Mucosa of descending colon (tissue), 3 donors: Measurements from ENCODE around the gene MSI1. TPM values are rescaled to one million over a fixed set of nuclear protein-coding genes. Genes with fewer than 3 reads are reported as not detected.

Experiments used
- ATAC-seq: fragments of 200-7000 bp; cut with Tn5 transposase; one replicate; pipeline ENCODE4 v1.9.1; 2020; ENCODE audit warnings: mild to moderate bottlenecking, moderate library complexity
- DNase-seq, 3 donors: peaks; one replicate each; pipeline ENCODE4 v3.0.0-alpha.2; 2020
- H3K36me3 ChIP-seq: fragments of 200-600 bp; one replicate; pipeline ENCODE4 v1.8.0; 2021; ENCODE audit warnings: low read depth, mild to moderate bottlenecking
- H3K4me1 ChIP-seq: fragments of 200-600 bp; one replicate; pipeline ENCODE4 v1.8.0; 2021; ENCODE audit warnings: low read depth, mild to moderate bottlenecking
- H3K4me3 ChIP-seq: fragments of 200-600 bp; one replicate; pipeline ENCODE4 v1.8.0; 2021; ENCODE audit warnings: mild to moderate bottlenecking
- H3K9me3 ChIP-seq: fragments of 200-600 bp; one replicate; pipeline ENCODE4 v1.8.0; 2021; ENCODE audit warnings: mild to moderate bottlenecking
- CTCF ChIP-seq: fragments of 200-600 bp; IDR thresholded peaks from one replicate; pipeline ENCODE4 v1.8.0; 2022; ENCODE audit warnings: antibody characterized with exemption, mild to moderate bottlenecking
- intact Hi-C, 2 donors: fragments of 100-400 bp; cut with DNase I in 1 of 2; cut with micrococcal nuclease in 1 of 2; formaldehyde crosslinking; loops; one replicate each; pipeline versions ENCODE4 v1.11.0 to v1.11.1; 2022; cut with DNase I, micrococcal nuclease
- total RNA-seq, 3 donors: library from RNA; stranded (reverse); fragmentation: NEBNext Ultra II Directional in 2 of 3; extraction: Animal tissue kit (Norgen Biotek cat#: 25700) in 2 of 3; gene quantifications; one replicate each; pipeline versions ENCODE4 v1.2.1 to v1.2.4, GENCODE V29; 2021 to 2023
- donor health status: DM: no; HTN: no; CAD: no; lungs with moderate emphysema.
- donor health status: DM: no; HTN: no; CAD: no.
- donor health status: DM: no; HTN: yes; CAD: no.

The MSI1 gene
- total RNA-seq, 3 donors from 2014 or later, result 3.7 to 6.3 (median 3.8) TPM

- Histone ChIP-seq H3K4me3 (no peak overlapping the region), H3K36me3 (no peaks in the 10 kb centered on the region), H3K4me1 (no peaks in the 10 kb centered on the region), H3K9me3 (no peaks in the 10 kb centered on the region)
- no peak for DNase-seq
- intact Hi-C loops, result loop anchor here in 1 of 2 donors (5.0 kb wide), 1 partner anchor 82 kb away; no protein-coding TSS in a partner anchor
- peak; percentile 84 for ATAC-seq
- no peak for TF ChIP-seq CTCF
Observed at GRCh38 chr12:120350576-120351350, 18.2 kb downstream of the MSI1 start.

DNA sequence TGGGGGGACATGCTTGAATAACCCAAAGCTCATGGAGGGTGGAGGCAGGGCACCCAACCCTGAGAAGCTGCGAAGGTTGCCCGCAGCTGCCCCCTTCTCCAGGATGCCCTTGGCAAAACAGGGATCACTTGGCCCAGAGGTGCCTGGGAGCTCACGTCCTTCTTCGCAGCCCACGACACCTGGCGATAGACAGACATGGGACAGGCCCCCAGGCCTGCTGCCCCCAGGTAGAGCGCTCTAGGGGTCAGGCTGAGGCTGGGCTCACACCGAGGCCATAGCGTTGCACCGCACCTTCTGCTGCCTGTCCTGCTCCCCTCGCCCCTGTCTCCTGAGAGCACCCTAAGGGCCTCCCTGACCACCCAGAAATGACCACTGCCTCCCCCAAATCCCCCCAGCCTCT, 21.2 kb downstream of the MSI1 start:
- no peak for TF ChIP-seq CTCF
- Histone ChIP-seq H3K4me3 (no peak overlapping the region), H3K9me3 (no peaks in the 10 kb centered on the region), H3K4me1 (no peaks in the 10 kb centered on the region), H3K36me3 (no peaks in the 10 kb centered on the region)
- DNase-seq (no peak), ATAC-seq (no peak)
- intact Hi-C loops, result no loop called here

DNA sequence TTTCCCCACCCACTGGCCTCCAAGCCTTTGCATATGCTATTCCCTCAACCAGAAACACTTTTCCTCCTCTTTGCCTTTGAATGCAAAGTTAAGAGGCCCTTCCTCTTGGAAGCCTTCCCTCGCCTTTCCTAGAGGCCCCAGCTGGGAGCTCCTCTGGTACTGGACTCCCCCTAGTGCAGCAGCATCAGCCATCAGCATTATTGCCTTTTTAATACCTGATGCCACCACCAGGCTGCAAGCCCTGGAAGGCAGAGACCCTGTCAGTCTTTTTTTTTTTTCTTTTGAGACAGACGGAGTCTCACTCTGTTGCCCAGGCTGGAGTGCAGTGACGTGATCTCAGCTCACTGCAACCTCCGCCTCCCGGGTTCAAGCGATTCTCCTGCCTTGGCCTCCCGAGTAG, 22.3 kb downstream of the MSI1 start:
- Histone ChIP-seq H3K4me3 (no peak overlapping the region), H3K4me1 (no peaks in the 10 kb centered on the region), H3K9me3 (no peaks in the 10 kb centered on the region), H3K36me3 (no peaks in the 10 kb centered on the region)
- intact Hi-C loops, result no loop called here
- ATAC-seq (no peak), DNase-seq (no peak)
- TF ChIP-seq CTCF, result no peak

DNA sequence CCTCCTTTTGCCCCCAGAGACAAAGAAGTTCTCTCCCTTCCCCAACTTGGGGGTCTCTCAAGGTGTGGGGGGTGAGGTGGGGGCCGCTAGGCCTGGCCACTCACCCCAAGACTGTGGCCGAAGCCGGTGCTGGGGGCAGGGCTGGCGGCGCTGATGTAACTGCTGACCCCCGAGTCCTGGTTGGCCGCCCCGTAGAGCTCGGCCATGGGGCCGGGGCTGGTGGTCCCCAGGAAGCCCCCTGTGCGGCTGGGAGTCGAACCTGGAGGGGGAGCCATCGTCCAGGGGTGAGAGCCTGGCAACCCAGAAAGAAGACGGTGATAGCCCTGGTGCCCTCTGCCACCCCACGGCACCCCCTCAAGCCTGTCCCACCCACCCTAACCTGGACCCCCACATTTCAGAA, 22.9 kb downstream of the MSI1 start:
- intact Hi-C loops, result no loop called here
- TF ChIP-seq CTCF, result no peak
- ATAC-seq (no peak), DNase-seq (no peak)
- H3K4me1 ChIP-seq, result no peaks in the 10 kb centered on the region
- no peaks in the 10 kb centered on the region for H3K36me3 ChIP-seq
- H3K9me3 ChIP-seq, result no peaks in the 10 kb centered on the region
- H3K4me3 ChIP-seq, result no peak overlapping the region

DNA sequence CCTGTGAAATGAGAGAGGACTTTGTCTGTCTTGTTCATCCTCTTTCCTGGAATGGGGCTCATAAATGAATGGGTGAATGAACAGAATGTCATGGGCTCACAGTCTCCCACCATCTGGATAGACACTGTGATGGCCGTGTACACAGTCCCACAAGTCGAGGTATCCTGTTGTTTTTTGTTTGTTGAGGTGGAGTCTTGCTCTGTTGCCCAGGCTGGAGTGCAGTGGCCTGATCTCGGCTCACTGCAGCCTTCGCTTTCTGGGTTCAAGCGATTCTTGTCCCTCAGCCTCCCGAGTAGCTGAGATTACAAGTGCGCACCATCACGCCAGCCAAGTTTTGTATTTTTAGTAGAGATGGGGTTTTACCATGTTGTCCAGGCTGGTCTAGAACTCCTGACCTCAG, 25.3 kb downstream of the MSI1 start:
- Histone ChIP-seq H3K4me3 (no peak overlapping the region), H3K36me3 (no peaks in the 10 kb centered on the region), H3K4me1 (no peaks in the 10 kb centered on the region), H3K9me3 (no peaks in the 10 kb centered on the region)
- no peak for TF ChIP-seq CTCF
- DNase-seq (no peak), ATAC-seq (no peak)
- intact Hi-C loops, result no loop called here
